GM19463 (cell line): ENCODE measurements around the gene SPATA31D4.
"Not testable (repeated sequence)": the region's sequence is repeated elsewhere in the genome, so short reads cannot be mapped to it uniquely, and the experiment has no call there.

ENCODE experiments used
- ATAC-seq: cut with Tn5 transposase; IDR thresholded peaks from one replicate; pipeline ENCODE4 v1.9.1; 2021; ENCODE audit warnings: mild to moderate bottlenecking, moderate library complexity; ENCODE audit not compliant: unreplicated experiment

The SPATA31D4 gene

GRCh38 chr9:81928305-81928704 is at the start of gene SPATA31D4:
Gene SPATA31D4, plus strand, starts transcription at chr9:81928428. Its CDS starts 86 bp downstream, at chr9:81928514.
- not testable (repeated sequence) for ATAC-seq

GRCh38 chr9:81878530-81878929 is 49.7 kb upstream of the SPATA31D4 start:
- no peak for ATAC-seq

- ATAC-seq, result no peak
Observed at GRCh38 chr9:81879501-81879916, 48.7 kb upstream of the SPATA31D4 start.

GRCh38 chr9:81885602-81886001 is 42.6 kb upstream of the SPATA31D4 start:
- no peak for ATAC-seq

- ATAC-seq, result no peak
Observed at GRCh38 chr9:81886665-81887064, 41.6 kb upstream of the SPATA31D4 start.

GRCh38 chr9:81890104-81890503 is 38.1 kb upstream of the SPATA31D4 start:
- ATAC-seq, result no peak

- ATAC-seq, result no peak
Observed at GRCh38 chr9:81892440-81892839, 35.8 kb upstream of the SPATA31D4 start.

GRCh38 chr9:81893929-81894328 is 34.3 kb upstream of the SPATA31D4 start:
- no peak for ATAC-seq

GRCh38 chr9:81894891-81895290 is 33.3 kb upstream of the SPATA31D4 start:
- ATAC-seq, result no peak

GRCh38 chr9:81896070-81896469 is 32.2 kb upstream of the SPATA31D4 start:
- no peak for ATAC-seq

- no peak for ATAC-seq
Observed at GRCh38 chr9:81898851-81899250, 29.4 kb upstream of the SPATA31D4 start.

GRCh38 chr9:81902196-81902595 is 26.0 kb upstream of the SPATA31D4 start:
- no peak for ATAC-seq

GRCh38 chr9:81902626-81903025 is 25.6 kb upstream of the SPATA31D4 start:
- no peak for ATAC-seq

- no peak for ATAC-seq
Observed at GRCh38 chr9:81906671-81907070, 21.6 kb upstream of the SPATA31D4 start.

GRCh38 chr9:81912135-81912534 is 16.1 kb upstream of the SPATA31D4 start:
- no peak for ATAC-seq

- ATAC-seq, result no peak
Observed at GRCh38 chr9:81915801-81916505, 12.3 kb upstream of the SPATA31D4 start.

GRCh38 chr9:81918507-81918906 is 9.7 kb upstream of the SPATA31D4 start:
- not testable (repeated sequence) for ATAC-seq

- not testable (repeated sequence) for ATAC-seq
Observed at GRCh38 chr9:81930147-81930546, 1.9 kb downstream of the SPATA31D4 start.

- not testable (repeated sequence) for ATAC-seq
Observed at GRCh38 chr9:81933547-81933946, 5.3 kb downstream of the SPATA31D4 start.

- not testable (repeated sequence) for ATAC-seq
Observed at GRCh38 chr9:81943393-81943792, 15.2 kb downstream of the SPATA31D4 start, which contains the start of gene SPATA31D3. Gene SPATA31D3, plus strand, starts transcription at chr9:81943500. Its CDS starts 86 bp downstream, at chr9:81943586.

- ATAC-seq, result not testable (repeated sequence)
Observed at GRCh38 chr9:81948650-81949049, 20.4 kb downstream of the SPATA31D4 start.

- ATAC-seq, result no peak
Observed at GRCh38 chr9:81953096-81953495, 24.9 kb downstream of the SPATA31D4 start.

- no peak for ATAC-seq
Observed at GRCh38 chr9:81955625-81956024, 27.4 kb downstream of the SPATA31D4 start.
